Panc1 (cell line): ENCODE data around the gene JAZF1.
A peak's percentile ranks its signal among the peaks of the same experiment; 100 is the strongest.

Source experiments
- POLR2AphosphoS5 ChIP-seq: IDR thresholded peaks from 2 replicates; pipeline ENCODE4 v1.6.1; 2012; ENCODE audit warnings: mild to moderate bottlenecking, low read depth, low read length, moderate library complexity
- SIN3A ChIP-seq: IDR thresholded peaks from 2 replicates; pipeline ENCODE4 v1.6.1; 2012; ENCODE audit warnings: low read depth, mild to moderate bottlenecking, low read length, moderate library complexity, borderline replicate concordance; ENCODE audit not compliant: insufficient read depth
- TCF7L2 ChIP-seq: IDR thresholded peaks from 2 replicates; pipeline ENCODE4 v1.6.1; 2011; ENCODE audit warnings: mild to moderate bottlenecking, low read depth, low read length, inconsistent platforms
- TF ChIP-seq, protein P1 (sequence below): fragments of 450-650 bp; IDR thresholded peaks from 2 replicates; pipeline ENCODE4 v1.5.1; 2017; ENCODE audit warnings: mild to moderate bottlenecking

GRCh38 chr7:27933671-27934565 lies 246.7 kb downstream of the JAZF1 start:
- TF ChIP-seq, protein P1, sequence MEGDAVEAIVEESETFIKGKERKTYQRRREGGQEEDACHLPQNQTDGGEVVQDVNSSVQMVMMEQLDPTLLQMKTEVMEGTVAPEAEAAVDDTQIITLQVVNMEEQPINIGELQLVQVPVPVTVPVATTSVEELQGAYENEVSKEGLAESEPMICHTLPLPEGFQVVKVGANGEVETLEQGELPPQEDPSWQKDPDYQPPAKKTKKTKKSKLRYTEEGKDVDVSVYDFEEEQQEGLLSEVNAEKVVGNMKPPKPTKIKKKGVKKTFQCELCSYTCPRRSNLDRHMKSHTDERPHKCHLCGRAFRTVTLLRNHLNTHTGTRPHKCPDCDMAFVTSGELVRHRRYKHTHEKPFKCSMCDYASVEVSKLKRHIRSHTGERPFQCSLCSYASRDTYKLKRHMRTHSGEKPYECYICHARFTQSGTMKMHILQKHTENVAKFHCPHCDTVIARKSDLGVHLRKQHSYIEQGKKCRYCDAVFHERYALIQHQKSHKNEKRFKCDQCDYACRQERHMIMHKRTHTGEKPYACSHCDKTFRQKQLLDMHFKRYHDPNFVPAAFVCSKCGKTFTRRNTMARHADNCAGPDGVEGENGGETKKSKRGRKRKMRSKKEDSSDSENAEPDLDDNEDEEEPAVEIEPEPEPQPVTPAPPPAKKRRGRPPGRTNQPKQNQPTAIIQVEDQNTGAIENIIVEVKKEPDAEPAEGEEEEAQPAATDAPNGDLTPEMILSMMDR, result peak; percentile 22; the same call in 1 of the 2 replicates
- TF ChIP-seq POLR2AphosphoS5 (no peak), TCF7L2 (no peak), SIN3A (no peak)
